T-helper 1 cell treated with Interleukin-12 subunit alpha and Interleukin-12 subunit beta and Interleukin-4 antibody, amounts not matched to agents 30 μg/mL and 1 μg/mL, for 36 hours (primary cell): ENCODE data around the gene C16orf96.

Experiments
- H3K27ac Mint-ChIP-seq: one replicate; pipeline ENCODE4 v1.8.0; 2021; ENCODE audit warnings: mild to moderate bottlenecking, mixed read lengths
- H3K27me3 Mint-ChIP-seq: one replicate; pipeline ENCODE4 v1.8.0; 2021; ENCODE audit warnings: low read depth, mixed read lengths
- H3K36me3 Mint-ChIP-seq: one replicate; pipeline ENCODE4 v1.8.0; 2021; ENCODE audit warnings: low read depth, mixed read lengths
- H3K4me1 Mint-ChIP-seq: one replicate; pipeline ENCODE4 v1.8.0; 2021; ENCODE audit warnings: low read depth, mixed read lengths
- H3K4me3 Mint-ChIP-seq: one replicate; pipeline ENCODE4 v1.8.0; 2021; ENCODE audit warnings: mild to moderate bottlenecking, moderate library complexity, mixed read lengths
- H3K9me3 Mint-ChIP-seq: one replicate; pipeline ENCODE4 v1.8.0; 2021; ENCODE audit warnings: mixed read lengths

Gene C16orf96

DNA sequence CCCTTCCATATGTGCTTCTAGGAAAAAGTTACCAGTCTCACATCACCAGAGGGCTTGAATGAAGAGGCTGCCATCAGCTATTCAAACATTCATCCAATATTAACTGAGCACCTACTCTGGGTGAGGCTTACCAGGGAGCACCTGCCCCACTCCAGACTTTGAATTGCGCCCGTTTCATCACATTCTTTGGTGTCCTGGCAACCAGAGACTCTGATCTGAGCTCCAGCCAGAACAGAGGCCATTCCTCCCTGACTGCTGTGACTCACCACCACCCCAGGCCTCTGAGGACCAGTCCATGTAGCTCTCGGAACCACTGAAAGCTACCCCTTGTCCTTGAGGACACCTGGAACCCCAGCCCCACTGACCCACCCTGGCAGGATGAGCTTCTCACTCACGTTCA, at the start of gene C16orf96:
TSS of gene C16orf96 (plus strand) at position 229 of the 400 bp plus-strand sequence. CDS start at position 379, 150 bp downstream.
- Mint-ChIP-seq H3K9me3 (no peaks in the 10 kb centered on the region), H3K27ac (no peak within 1 kb of the TSS), H3K36me3 (no peaks in the 10 kb centered on the region), H3K4me1 (no peaks in the 10 kb centered on the region), H3K27me3 (peaks cover 5% of the 10 kb centered on the region), H3K4me3 (no peak within 1 kb of the TSS)

DNA sequence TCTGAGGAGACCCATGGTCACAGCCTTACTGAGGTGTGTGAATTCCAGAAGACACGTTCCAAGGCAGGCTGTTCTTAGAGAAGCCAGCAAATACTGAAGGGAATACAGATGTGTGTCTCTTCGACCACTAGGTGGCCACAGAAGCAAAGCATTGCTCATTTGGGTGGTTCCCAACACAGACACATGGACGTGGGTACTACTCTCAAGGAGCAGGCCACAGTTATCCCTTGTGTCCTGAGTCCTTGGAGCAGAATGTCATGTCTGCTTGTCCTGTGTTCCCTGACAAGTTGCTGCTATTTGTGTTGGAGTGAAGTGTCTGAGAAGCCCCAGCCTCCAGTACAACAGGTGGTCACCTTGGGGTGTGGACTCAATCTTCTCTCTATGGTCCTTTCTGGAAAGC, 49.7 kb upstream of the C16orf96 start:
- Mint-ChIP-seq H3K9me3 (no peaks in the 10 kb centered on the region), H3K36me3 (peaks cover 33% of the 10 kb centered on the region), H3K4me1 (peaks cover 43% of the 10 kb centered on the region), H3K27me3 (no peaks in the 10 kb centered on the region), H3K27ac (peak overlapping the region; percentile 95), H3K4me3 (peak overlapping the region; percentile 56)

DNA sequence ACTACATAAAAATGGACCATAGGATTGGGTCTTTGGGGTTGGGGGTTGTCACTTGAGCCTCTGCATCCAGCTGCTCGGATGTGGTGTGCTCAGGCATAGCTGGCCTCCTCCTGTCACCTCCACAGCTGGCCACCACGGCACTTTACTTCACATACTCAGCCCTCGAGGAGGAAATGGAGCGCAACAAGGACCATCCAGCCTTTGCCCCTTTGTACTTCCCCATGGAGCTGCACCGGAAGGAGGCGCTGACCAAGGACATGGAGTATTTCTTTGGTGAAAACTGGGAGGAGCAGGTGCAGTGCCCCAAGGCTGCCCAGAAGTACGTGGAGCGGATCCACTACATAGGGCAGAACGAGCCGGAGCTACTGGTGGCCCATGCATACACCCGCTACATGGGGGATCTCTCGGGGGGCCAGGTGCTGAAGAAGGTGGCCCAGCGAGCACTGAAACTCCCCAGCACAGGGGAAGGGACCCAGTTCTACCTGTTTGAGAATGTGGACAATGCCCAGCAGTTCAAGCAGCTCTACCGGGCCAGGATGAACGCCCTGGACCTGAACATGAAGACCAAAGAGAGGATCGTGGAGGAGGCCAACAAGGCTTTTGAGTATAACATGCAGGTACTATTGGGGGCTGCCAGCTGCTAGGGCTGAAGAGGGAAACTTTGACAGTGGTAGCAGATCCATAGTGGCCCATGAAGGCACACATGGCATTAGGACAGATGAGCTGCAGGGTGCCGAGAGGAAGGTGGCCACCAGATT, 48.4 kb upstream of the C16orf96 start:
- no peaks in the 10 kb centered on the region for H3K27me3 Mint-ChIP-seq
- H3K4me1 Mint-ChIP-seq = peaks cover 36% of the 10 kb centered on the region
- no peak overlapping the region for H3K27ac Mint-ChIP-seq
- H3K36me3 Mint-ChIP-seq = peaks cover 40% of the 10 kb centered on the region
- H3K4me3 Mint-ChIP-seq = no peak overlapping the region
- no peaks in the 10 kb centered on the region for H3K9me3 Mint-ChIP-seq

DNA sequence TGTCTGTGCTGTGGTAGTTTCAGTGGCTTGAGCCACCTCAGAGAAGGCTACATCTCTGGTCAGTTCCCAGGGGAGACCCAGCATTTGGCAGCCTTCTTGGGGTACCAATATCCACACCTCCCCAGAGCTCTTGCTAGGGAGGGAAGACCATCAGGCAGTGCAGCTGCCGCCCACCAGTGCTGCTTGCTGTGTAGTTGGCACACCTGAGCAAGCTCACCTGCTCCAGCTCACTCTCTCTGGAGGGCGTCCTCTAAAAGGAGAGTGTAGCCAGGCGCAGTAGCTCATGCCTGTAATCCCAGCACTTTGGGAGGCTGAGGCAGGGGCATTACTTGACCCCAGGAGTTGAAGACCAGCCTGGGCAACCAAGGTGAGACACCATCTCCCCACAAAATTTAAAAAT, 47.3 kb upstream of the C16orf96 start:
- no peaks in the 10 kb centered on the region for H3K9me3 Mint-ChIP-seq
- peaks cover 27% of the 10 kb centered on the region for H3K4me1 Mint-ChIP-seq
- H3K4me3 Mint-ChIP-seq = no peak overlapping the region
- no peaks in the 10 kb centered on the region for H3K27me3 Mint-ChIP-seq
- peaks cover 38% of the 10 kb centered on the region for H3K36me3 Mint-ChIP-seq
- no peak overlapping the region for H3K27ac Mint-ChIP-seq

DNA sequence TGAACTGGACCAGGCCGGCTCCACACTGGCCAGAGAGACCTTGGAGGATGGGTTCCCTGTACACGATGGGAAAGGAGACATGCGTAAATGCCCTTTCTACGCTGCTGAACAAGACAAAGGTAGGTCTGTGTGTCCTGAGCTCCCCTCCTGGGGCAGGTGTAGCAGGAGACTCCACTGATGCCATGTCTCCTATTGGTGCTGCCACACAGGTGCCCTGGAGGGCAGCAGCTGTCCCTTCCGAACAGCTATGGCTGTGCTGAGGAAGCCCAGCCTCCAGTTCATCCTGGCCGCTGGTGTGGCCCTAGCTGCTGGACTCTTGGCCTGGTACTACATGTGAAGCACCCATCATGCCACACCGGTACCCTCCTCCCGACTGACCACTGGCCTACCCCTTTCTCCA, 46.7 kb upstream of the C16orf96 start:
- no peaks in the 10 kb centered on the region for H3K27me3 Mint-ChIP-seq
- peaks cover 29% of the 10 kb centered on the region for H3K4me1 Mint-ChIP-seq
- no peak overlapping the region for H3K4me3 Mint-ChIP-seq
- no peak overlapping the region for H3K27ac Mint-ChIP-seq
- H3K9me3 Mint-ChIP-seq = no peaks in the 10 kb centered on the region
- H3K36me3 Mint-ChIP-seq = peaks cover 38% of the 10 kb centered on the region

DNA sequence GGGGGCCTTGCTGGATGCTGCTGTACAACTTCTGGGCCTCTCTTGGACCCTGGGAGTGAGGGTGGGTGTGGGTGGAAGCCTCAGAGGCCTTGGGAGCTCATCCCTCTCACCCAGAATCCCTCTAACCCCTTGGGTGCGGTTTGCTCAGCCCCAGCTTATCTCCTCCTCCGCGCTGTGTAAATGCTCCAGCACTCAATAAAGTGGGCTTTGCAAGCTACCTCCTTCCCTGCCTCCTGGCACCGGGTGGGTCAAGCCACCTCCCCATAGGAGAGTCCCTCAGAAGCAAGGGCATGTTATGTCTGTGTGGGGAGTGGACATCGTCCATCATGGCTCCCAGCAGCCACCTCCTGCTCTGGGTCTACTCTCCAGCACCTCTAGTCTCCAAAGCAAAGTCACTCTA, 46.0 kb upstream of the C16orf96 start:
- Mint-ChIP-seq H3K9me3 (no peaks in the 10 kb centered on the region), H3K36me3 (peaks cover 38% of the 10 kb centered on the region), H3K27me3 (no peaks in the 10 kb centered on the region), H3K4me3 (no peak overlapping the region), H3K27ac (no peak overlapping the region), H3K4me1 (peaks cover 32% of the 10 kb centered on the region)

DNA sequence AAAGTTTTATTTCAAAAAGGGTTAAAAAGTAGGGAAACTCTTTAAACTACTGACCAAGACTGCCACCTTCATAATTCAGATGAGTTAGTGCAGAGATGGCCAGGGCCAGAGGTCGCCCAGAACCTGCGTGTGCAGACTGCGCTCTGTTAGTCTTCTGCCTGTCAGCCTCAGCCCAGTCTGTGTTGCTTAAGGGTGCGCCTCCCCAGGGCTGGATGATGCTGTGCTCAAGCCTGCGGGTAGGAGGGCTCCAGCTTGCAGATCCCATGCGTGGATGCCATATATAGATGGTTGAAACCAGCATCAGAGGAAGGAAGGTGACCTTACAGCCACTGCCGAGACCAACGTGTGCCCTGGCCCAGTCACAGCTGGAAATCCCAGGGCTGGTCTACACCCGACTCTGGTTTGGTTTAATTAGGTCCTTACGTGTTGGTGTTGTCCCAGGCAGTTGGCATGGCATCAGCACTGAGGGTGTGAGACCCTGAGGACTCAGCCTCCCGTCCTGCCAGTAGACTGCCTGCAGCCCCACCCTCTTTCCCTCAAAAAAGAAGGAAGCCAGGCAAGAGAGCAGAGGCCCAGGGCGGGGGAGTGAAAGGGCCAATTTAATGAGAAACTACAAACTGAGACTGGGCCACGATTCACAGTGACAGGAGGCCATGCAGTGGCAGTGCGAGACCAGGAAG, 45.3 kb upstream of the C16orf96 start:
- H3K27me3 Mint-ChIP-seq = no peaks in the 10 kb centered on the region
- no peak overlapping the region for H3K4me3 Mint-ChIP-seq
- no peaks in the 10 kb centered on the region for H3K9me3 Mint-ChIP-seq
- H3K4me1 Mint-ChIP-seq = peaks cover 32% of the 10 kb centered on the region
- peak overlapping the region; percentile 69 for H3K27ac Mint-ChIP-seq
- H3K36me3 Mint-ChIP-seq = peaks cover 38% of the 10 kb centered on the region

DNA sequence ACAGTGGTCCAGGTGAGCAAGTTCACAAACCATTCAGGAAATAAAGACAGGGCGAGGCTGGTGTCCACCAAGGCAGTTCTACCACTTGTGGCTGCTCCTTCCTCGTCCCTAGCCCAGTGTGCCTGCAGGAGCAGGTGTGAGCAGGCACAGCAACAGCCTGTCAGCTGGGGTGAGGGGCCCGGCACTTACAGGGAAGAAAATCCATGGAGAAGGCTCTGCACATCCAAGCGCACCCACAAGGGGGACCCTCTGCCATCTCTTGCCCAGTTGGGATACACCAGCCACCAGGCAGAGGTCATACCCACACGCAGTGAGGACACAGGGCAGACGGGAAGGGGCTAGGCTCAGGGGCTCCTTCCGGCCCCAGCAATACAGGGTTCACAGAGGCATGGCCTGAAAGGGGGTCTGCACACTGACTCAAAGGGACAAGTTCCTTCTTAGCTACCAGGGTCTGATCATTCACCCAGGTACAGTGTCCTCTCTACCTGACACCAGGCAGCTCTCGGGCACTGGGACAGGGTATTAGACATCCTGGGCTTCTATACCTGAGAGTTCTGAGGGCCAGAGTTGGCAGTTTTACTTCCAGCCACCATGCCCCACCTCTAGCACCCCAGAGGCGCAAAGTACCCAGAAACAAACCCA, 44.6 kb upstream of the C16orf96 start:
- H3K27ac Mint-ChIP-seq = no peak overlapping the region

DNA sequence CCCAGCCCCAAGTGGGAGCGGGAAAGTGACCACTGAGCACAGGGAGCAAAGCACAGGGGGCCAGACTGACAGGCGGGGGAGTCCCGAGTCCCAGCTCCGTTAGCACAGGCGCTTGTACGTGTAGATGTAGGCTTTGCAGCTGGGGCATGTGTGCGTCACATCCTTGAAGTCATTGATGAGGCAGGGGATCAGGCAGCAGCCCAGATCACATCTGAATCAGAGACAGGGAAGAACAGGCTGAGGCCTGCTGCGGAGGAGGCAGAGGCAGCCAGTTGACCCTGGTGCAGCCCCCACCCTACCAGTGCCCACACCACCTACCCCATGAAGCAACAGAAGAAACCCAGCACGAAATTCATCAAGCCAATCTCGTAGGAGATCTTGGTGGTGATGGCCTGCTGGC, 43.7 kb upstream of the C16orf96 start:
- Mint-ChIP-seq H3K4me1 (peaks cover 26% of the 10 kb centered on the region), H3K36me3 (peaks cover 31% of the 10 kb centered on the region), H3K4me3 (no peak overlapping the region), H3K27ac (peak overlapping the region; percentile 59), H3K9me3 (no peaks in the 10 kb centered on the region), H3K27me3 (no peaks in the 10 kb centered on the region)

More for the DNA sequence above, 44.6 kb upstream of the C16orf96 start:
- Mint-ChIP-seq H3K4me3 (no peak overlapping the region), H3K4me1 (peaks cover 28% of the 10 kb centered on the region), H3K27me3 (no peaks in the 10 kb centered on the region), H3K36me3 (peaks cover 33% of the 10 kb centered on the region), H3K9me3 (no peaks in the 10 kb centered on the region)

DNA sequence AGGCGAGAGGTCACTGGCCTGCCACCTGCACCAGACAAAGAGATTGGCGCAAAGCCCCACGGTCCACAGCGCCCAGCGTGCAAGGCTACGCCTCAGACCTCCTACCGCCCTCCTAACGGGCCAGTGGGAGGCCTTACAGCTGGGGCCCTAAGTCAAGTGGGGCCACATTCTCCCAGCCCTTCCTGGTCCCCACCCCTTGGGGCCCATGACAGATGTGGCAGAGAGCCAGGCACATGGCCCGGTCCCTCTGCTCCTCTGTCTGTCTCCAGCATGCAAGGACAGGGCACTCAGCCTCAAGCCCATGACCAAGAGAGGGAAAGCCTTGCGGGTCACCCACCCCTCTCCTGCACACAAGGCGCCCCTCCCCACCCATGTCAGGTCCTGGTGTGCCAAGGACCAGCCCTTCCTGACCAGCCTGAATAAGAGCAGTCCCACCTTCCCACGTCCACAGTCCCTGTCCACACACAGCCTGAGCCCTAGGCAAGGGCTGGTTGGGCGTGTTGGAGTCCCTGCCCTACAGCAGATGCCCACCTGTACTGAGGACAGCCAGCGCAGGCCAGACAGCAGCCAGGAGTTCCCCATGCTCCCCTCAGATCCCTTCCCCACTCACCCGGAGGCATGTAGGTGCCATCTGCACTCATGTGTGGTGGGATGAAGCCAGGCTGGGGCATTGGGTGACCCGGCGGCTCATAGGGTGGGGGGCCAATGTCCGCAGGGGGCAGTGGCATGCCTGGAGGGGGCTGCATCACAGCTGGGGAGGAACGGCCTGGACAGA, 42.9 kb upstream of the C16orf96 start:
- no peak overlapping the region for H3K4me3 Mint-ChIP-seq
- H3K36me3 Mint-ChIP-seq = peaks cover 25% of the 10 kb centered on the region

DNA sequence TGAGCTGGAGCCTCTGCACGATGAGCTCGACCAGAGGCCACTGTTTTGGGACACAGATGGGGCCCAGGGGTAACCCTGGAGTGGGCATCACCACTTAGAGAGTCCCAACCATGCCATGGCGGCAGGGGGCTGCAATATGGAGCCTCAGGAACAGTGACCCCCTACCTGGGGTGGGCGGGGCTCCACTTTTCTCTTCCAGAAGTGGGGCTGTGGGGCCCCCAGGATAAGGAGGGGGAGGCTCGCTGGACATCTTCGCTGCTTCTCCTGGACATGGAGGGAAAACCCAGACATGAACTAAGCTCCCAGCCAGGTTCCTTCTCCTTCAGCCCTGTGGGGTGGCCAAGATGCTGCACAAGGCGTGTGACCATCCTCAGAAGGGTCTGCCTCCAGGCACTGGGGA, 42.3 kb upstream of the C16orf96 start:
- Mint-ChIP-seq H3K27me3 (no peaks in the 10 kb centered on the region), H3K4me1 (peaks cover 26% of the 10 kb centered on the region), H3K36me3 (peaks cover 22% of the 10 kb centered on the region), H3K4me3 (no peak overlapping the region), H3K27ac (peak overlapping the region; percentile 86), H3K9me3 (no peaks in the 10 kb centered on the region)

More for the DNA sequence above, 42.9 kb upstream of the C16orf96 start:
- peaks cover 26% of the 10 kb centered on the region for H3K4me1 Mint-ChIP-seq
- peak overlapping the region; percentile 11 for H3K27ac Mint-ChIP-seq
- no peaks in the 10 kb centered on the region for H3K9me3 Mint-ChIP-seq
- H3K27me3 Mint-ChIP-seq = no peaks in the 10 kb centered on the region

DNA sequence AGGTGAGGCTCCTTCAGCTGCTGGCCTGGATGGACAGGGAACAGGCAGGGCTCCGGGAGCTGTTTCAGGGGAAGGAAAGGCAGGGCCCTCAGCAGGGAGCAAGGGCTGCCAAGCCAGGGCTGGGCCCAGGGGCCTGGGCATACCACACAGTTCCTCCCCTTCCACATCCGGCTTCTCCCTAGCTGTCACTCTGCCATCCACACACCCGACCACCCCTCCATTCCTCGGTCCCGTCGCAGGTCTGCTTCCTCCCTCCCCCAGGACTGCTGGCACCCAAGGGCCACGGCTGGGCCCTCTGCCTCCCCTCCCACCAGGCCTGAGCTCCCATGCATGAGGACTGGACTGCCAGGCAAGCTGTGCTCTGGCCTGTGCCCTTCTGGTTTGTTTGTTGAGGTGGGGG, 41.5 kb upstream of the C16orf96 start:
- peaks cover 21% of the 10 kb centered on the region for H3K36me3 Mint-ChIP-seq
- H3K9me3 Mint-ChIP-seq = no peaks in the 10 kb centered on the region
- H3K4me3 Mint-ChIP-seq = peak overlapping the region; percentile 11
- H3K4me1 Mint-ChIP-seq = peaks cover 26% of the 10 kb centered on the region
- H3K27ac Mint-ChIP-seq = peak overlapping the region; percentile 86
- H3K27me3 Mint-ChIP-seq = no peaks in the 10 kb centered on the region

DNA sequence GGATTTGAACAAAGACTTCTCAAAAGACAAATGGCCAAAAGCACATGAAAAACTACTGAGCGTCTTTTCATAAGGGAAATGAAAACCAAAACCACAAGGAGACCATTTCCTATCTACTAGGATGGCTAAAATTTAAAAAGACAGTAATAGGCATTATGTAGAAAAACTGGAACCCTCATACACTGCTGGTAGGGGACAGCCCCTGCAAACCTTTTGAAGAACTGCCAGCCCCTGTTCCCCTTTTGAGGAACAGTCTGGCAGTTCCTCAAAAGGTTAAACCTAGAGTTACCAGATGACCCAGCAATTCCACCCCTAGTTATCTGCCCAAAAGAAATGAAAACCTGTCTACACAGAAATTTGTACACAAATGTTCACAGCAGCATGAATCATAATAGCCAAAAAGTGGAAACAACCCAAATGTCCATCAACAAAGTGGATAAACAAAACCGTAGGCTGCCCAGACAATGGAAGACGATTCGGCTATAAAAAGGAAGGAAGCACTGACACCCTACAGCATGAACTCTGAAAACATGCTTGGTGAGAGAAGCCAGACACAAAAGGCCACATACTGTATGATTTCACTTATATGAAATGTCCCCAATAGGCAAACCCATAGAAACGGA, 40.4 kb upstream of the C16orf96 start:
- H3K36me3 Mint-ChIP-seq = peaks cover 14% of the 10 kb centered on the region
- no peaks in the 10 kb centered on the region for H3K27me3 Mint-ChIP-seq
- no peaks in the 10 kb centered on the region for H3K9me3 Mint-ChIP-seq
- peak overlapping the region; percentile 86 for H3K27ac Mint-ChIP-seq
- H3K4me3 Mint-ChIP-seq = peak overlapping the region; percentile 47
- peaks cover 26% of the 10 kb centered on the region for H3K4me1 Mint-ChIP-seq
